Stimulated activated CD8-positive, alpha-beta memory T cell treated with anti-CD3 and anti-CD28 coated beads, Interleukin-12 subunit alpha, Interleukin-12 subunit beta, amount 100 ng/mL, for 4 hours (primary cell): ENCODE results near the gene RBMY1F.
"Not testable (repeated sequence)": the region's sequence is repeated elsewhere in the genome, so short reads cannot be mapped to it uniquely, and the experiment has no call there.

Experiments used
- DNase-seq: peaks from one replicate; pipeline ENCODE4 v3.0.0-alpha.2; 2020; ENCODE audit warnings: low read depth

Gene RBMY1F

DNA sequence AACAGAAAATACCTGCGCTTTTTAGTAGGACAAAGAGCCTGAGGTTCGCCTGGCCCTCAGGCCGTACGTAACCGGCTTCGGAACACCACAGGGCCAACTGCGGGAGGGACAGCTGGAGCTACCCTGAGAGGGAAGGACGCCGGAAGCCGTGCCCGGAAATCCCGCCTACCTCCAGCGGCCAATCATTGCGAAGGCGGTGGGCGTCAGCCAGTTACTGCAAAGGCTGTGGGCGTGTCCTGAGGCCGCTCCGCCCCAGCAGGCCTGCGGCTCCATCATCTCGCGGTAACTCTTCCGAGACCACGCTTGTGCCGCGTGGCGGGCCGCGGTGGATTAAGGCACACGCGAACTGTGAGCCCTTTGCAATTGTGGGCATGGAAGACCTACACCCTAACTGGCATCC, at the start of gene RBMY1F:
Gene RBMY1F, minus strand, starts transcription at position 101 of the 400 bp plus-strand sequence. CDS start 1,954 bp downstream, outside the sequence.
- DNase-seq = not testable (repeated sequence)

DNA sequence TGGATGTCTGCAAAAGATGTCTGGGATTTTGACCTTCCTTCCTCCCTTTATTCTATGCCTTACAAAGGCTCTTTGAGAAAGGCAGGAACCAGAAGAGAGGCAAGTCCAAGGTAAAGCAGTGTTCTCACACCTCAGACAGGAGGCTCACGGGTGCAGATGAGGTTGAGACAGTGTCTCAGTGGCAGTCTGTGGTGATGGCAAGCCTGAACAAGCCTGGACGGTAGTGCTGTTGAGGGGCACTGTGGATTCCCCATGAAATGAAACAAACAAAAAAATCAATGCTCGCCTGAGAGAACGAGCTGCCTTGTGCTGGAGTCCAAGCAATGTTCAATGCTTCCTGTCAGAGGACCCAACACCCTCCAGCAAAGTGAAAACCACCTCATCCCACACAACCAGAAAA, 31.6 kb downstream of the RBMY1F start:
- not testable (repeated sequence) for DNase-seq

DNA sequence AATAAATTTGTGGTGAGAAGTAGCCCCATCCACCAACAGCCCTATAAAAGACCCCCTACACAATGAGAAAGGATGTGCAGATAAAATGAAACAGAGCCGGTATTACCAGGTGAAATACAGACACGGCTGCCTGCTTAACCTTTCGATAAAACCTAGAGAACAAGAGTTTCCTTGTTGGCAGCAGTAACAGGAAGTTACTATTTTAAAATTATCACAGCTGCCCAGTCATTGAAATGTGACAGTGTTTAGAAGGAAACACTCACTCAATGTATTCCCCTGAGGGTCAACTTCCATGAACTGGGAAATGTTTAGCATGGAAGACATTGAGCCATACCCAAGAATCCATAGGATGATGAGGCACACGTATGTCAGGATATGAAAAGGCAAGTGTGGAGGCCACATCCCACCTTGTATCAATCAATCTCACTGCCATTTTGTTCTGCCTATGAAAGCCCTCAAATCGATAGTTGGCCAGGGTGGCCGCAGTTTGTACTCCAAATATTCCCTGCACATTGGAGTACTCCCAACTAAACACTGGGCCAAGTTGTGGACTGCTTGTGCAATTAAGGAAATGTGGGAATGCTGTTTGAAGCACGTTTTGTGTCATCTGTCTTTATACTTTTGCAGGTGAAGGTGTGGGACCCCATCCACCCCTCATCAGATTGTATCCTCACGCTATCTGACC, 41.6 kb downstream of the RBMY1F start:
- DNase-seq = not testable (repeated sequence)

DNA sequence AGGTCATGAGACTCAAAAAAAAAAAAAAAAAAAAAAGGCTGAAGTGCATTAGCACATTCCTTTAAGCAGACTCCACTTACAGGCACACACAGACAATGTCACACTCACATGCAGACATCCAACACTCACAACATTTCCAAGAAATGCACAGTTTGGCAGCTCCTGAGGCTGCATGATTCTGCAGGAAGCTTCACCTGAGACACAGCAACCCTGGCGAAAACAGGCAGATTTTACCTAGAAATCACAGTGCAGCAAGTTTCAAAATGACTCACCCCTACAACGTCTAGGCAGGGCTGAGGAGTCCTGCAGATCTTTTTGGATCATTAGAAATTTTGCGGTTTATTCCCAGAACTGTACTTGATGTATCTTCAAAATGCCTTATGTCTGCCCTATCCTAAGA, 48.0 kb downstream of the RBMY1F start:
- not testable (repeated sequence) for DNase-seq

DNA sequence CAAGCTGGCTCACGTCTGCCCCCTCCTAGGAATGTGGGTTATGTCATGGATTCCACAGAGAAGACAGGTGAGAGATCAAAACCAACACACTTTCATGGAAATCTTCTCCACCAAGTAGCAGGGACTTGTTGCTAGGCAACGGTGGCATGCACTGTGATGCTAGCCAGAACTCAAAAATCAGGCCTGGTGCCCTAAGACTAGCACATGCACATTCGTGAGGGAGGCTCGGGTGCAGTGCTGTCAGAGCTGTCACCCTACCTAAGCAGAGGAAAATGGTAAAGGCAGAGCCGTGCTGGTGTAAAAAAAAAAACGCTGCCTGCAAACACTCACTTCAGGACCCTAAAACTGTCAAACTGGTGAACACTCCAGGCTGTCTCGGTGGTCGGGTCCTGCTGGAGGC, 52.2 kb downstream of the RBMY1F start:
- DNase-seq = not testable (repeated sequence)
